Stimulated activated CD4-positive, alpha-beta T cell treated with anti-CD3 and anti-CD28 coated beads, Interleukin-2, amount 100 ng/mL, for 48 hours (primary cell): ENCODE data around the gene SRR.
A peak's percentile ranks its signal among the peaks of the same experiment; 100 is the strongest.
"Not testable (repeated sequence)": the region's sequence is repeated elsewhere in the genome, so short reads cannot be mapped to it uniquely, and the experiment has no call there.

ENCODE experiments used
- DNase-seq, 2 donors: peaks; one replicate each; pipeline ENCODE4 v3.0.0-alpha.2; 2020

Gene SRR

GRCh38 chr17:2303204-2304188, at the start of gene SRR, which contains the start of gene SMG6:
SRR (plus strand) TSS chr17:2303950; CDS start chr17:2315561, 11,611 bp downstream.
SMG6 (minus strand) TSS chr17:2303785; CDS start chr17:2303720, 65 bp downstream.
- DNase-seq = peak; percentile 93 to 94

GRCh38 chr17:2258830-2259229, 44.9 kb upstream of the SRR start:
- not testable (repeated sequence) for DNase-seq

- peak; percentile 56 to 67 for DNase-seq
Measured at GRCh38 chr17:2259769-2260536, 43.8 kb upstream of the SRR start.

- no peak for DNase-seq
Measured at GRCh38 chr17:2262135-2262587, 41.6 kb upstream of the SRR start.

GRCh38 chr17:2263183-2264066, 40.3 kb upstream of the SRR start:
- DNase-seq = no peak

GRCh38 chr17:2264067-2264860, 39.5 kb upstream of the SRR start:
- DNase-seq = no peak

GRCh38 chr17:2265166-2265565, 38.6 kb upstream of the SRR start:
- not testable (repeated sequence) for DNase-seq

- DNase-seq = peak; percentile 72 to 81
Measured at GRCh38 chr17:2266045-2266864, 37.5 kb upstream of the SRR start.

- no peak for DNase-seq
Measured at GRCh38 chr17:2266865-2267228, 36.9 kb upstream of the SRR start.

GRCh38 chr17:2267354-2267753, 36.4 kb upstream of the SRR start:
- DNase-seq = no peak

GRCh38 chr17:2271985-2272702, 31.6 kb upstream of the SRR start:
- DNase-seq = no peak

GRCh38 chr17:2274414-2274813, 29.3 kb upstream of the SRR start:
- DNase-seq = no peak

GRCh38 chr17:2275722-2276121, 28.0 kb upstream of the SRR start:
- no peak for DNase-seq

GRCh38 chr17:2277429-2278170, 26.1 kb upstream of the SRR start:
- no peak for DNase-seq

- no peak for DNase-seq
Measured at GRCh38 chr17:2279707-2280106, 24.0 kb upstream of the SRR start.

- no peak for DNase-seq
Measured at GRCh38 chr17:2282297-2282873, 21.4 kb upstream of the SRR start.

GRCh38 chr17:2283302-2283701, 20.4 kb upstream of the SRR start:
- DNase-seq = no peak

- no peak for DNase-seq
Measured at GRCh38 chr17:2289878-2290478, 13.8 kb upstream of the SRR start.

GRCh38 chr17:2292100-2292499, 11.7 kb upstream of the SRR start:
- DNase-seq = no peak
